GM12878 (cell line): ENCODE measurements around the gene PTPRN2. TPM values are rescaled to one million over a fixed set of nuclear protein-coding genes. Genes with fewer than 3 reads are reported as not detected.

Experiments
- ATAC-seq: fragments of 200-7000 bp; cut with Tn5 transposase; 3 replicates; pipeline ENCODE4 v1.9.1; 2020; ENCODE audit warnings: mild to moderate bottlenecking, moderate library complexity
- BruUV-seq: library from RNA; stranded (reverse); fragments of 400-500 nt; replicated peaks from 2 replicates; lab custom pipeline; 2021; lab: Mats Ljungman, UMichigan
- CTCF ChIA-PET: fragments of 300-600 bp; sonication (Branson Sonifier 250); formaldehyde crosslinking; extraction: SDS; loops from one replicate; lab custom pipeline; 2021; ENCODE audit warnings: inconsistent platforms; lab: Yijun Ruan, JAX
- POLR2A ChIA-PET: fragments of 350-600 bp; formaldehyde crosslinking; extraction: SDS; loops from one replicate; lab custom pipeline; 2021; ENCODE audit warnings: inconsistent platforms; lab: Charles Lee
- RAD21 ChIA-PET: fragments of 300-600 bp; sonication (Branson Sonifier 250); formaldehyde crosslinking; loops from one replicate; lab custom pipeline; 2023; ENCODE audit warnings: antibody characterized with exemption; ENCODE audit not compliant: unreplicated experiment; lab: Charles Lee
- SMC1A ChIA-PET: fragments of 300-600 bp; sonication (Branson Sonifier 250); formaldehyde crosslinking; loops from one replicate; lab custom pipeline; 2023; ENCODE audit not compliant: unreplicated experiment, uncharacterized antibody; lab: Charles Lee
- DNase-seq: peaks from one replicate; pipeline ENCODE4 v3.0.0-alpha.2; 2011; ENCODE audit warnings: low read depth, low spot score
- FAIRE-seq: peaks from 3 replicates; lab custom pipeline; 2011; peaks lifted over from hg19 to GRCh38; lab: Jason Lieb, UNC
- H2AFZ ChIP-seq: 2 replicates; pipeline ENCODE4 v1.6.0; 2011; ENCODE audit warnings: low read depth, low read length, control low read depth; ENCODE audit not compliant: control insufficient read depth
- H3K27ac ChIP-seq: 2 replicates; pipeline ENCODE4 v1.5.1; 2011; ENCODE audit warnings: control low read depth; ENCODE audit not compliant: control insufficient read depth, insufficient read depth
- H3K27me3 ChIP-seq, 2 experiments: replicated peaks in 1 of 2; 2 replicates each; pipeline versions ENCODE4 v1.6.0 to v1.6.1; 2011; ENCODE audit warnings: low read length in 1 of 2; ENCODE audit not compliant: control insufficient read depth in 2 of 2, insufficient read depth in 2 of 2
- H3K36me3 ChIP-seq, 2 experiments: 2 replicates each; pipeline ENCODE4 v1.5.1; 2011; ENCODE audit warnings: low read length in 1 of 2; ENCODE audit not compliant: control insufficient read depth in 2 of 2, insufficient read depth in 2 of 2
- H3K4me1 ChIP-seq: 2 replicates; pipeline ENCODE4 v1.6.1; 2011; ENCODE audit warnings: mild to moderate bottlenecking, low read length, moderate library complexity, mixed read lengths; ENCODE audit not compliant: control insufficient read depth, insufficient read depth
- H3K4me2 ChIP-seq: 2 replicates; pipeline ENCODE4 v1.6.0; 2011; ENCODE audit warnings: control low read depth; ENCODE audit not compliant: control insufficient read depth, insufficient read depth
- H3K4me3 ChIP-seq: fragments of 200-600 bp; sonication (generic); 2 replicates; pipeline ENCODE4 v1.5.1; 2016
- H3K79me2 ChIP-seq: 2 replicates; pipeline ENCODE4 v1.6.0; 2011; ENCODE audit warnings: low read length; ENCODE audit not compliant: control insufficient read depth, insufficient read depth
- H3K9ac ChIP-seq: 2 replicates; pipeline ENCODE4 v1.8.0; 2011; ENCODE audit warnings: low read length, control low read depth, mixed read lengths; ENCODE audit not compliant: control insufficient read depth, insufficient read depth
- H3K9me3 ChIP-seq: replicated peaks from 3 replicates; pipeline ENCODE4 v1.5.1; 2011; ENCODE audit warnings: mild to moderate bottlenecking, low read length; ENCODE audit not compliant: control insufficient read depth, insufficient read depth
- H4K20me1 ChIP-seq: 2 replicates; pipeline ENCODE4 v1.6.0; 2011; ENCODE audit not compliant: control insufficient read depth, insufficient read depth
- BHLHE40 ChIP-seq, 2 experiments: fragments of 450-650 bp in 1 of 2; IDR thresholded peaks; 2 replicates each; pipeline ENCODE4 v1.6.1; 2011 to 2017; ENCODE audit warnings: low read depth in 2 of 2, borderline replicate concordance in 1 of 2, improper control_type of control experiment in 1 of 2, low read length in 1 of 2, mild to moderate bottlenecking in 1 of 2
- CHD1 ChIP-seq: IDR thresholded peaks from 2 replicates; pipeline ENCODE4 v1.6.1; 2012; ENCODE audit warnings: low read depth, low read length, improper control_type of control experiment
- SUPT20H ChIP-seq: IDR thresholded peaks from 2 replicates; pipeline ENCODE4 v1.6.1; 2011; ENCODE audit warnings: low read depth, mild to moderate bottlenecking, low read length, moderate library complexity, borderline replicate concordance; ENCODE audit not compliant: control insufficient read depth
- USF2 ChIP-seq: IDR thresholded peaks from 2 replicates; pipeline ENCODE4 v1.6.1; 2011; ENCODE audit warnings: low read depth, low read length, improper control_type of control experiment, borderline replicate concordance
- WGBS: methylation state at CpG from one replicate; pipeline ENCODE4 v1.1.6; 2016; ENCODE audit warnings: low lambda C conversion rate; ENCODE audit not compliant: insufficient replicate concordance, insufficient coverage; ENCODE audit errors: missing lambda C conversion rate; 5-methylcytosine and 5-hydroxymethylcytosine counted together
- in situ Hi-C: fragments of 300-500 bp; cut with MboI; formaldehyde crosslinking; loops from 9 replicates; pipeline ENCODE4 v1.14.3; 2018; ENCODE audit warnings: mixed read lengths
- intact Hi-C: fragments of 100-400 bp; cut with micrococcal nuclease; formaldehyde crosslinking; loops from one replicate; pipeline ENCODE4 v1.14.2; 2022; ENCODE audit not compliant: unreplicated experiment
- polyA plus RNA-seq, 11 experiments: library from polyadenylated mRNA; depleted of rRNA in 4 of 11; unstranded in 6 of 11; stranded (reverse) in 5 of 11; fragments of >200 nt; fragmentation: Nextera tagmentation in 4 of 11; fragmentation: Illumina TruSeq in 1 of 11; extraction: Ambion mirVana in 4 of 11; extraction: Trizol in 1 of 11; gene quantifications; 1 replicate in 1 of 11; 2 replicates in 10 of 11; pipeline versions ENCODE4 v1.2.1 to v1.2.3, GENCODE V29; 2011 to 2016; ENCODE audit warnings: inconsistent platforms in 2 of 11, missing spikeins in 2 of 11, low read depth in 1 of 11
- total RNA-seq, 4 experiments: library from RNA; depleted of rRNA in 3 of 4; stranded (reverse); fragments of >200 nt in 3 of 4; fragmentation: Illumina TruSeq in 1 of 4; extraction: Trizol in 1 of 4; gene quantifications; 2 replicates each; pipeline versions ENCODE4 v1.2.1 to v1.2.3, GENCODE V29; 2013 to 2021

The PTPRN2 gene
- total and polyA plus RNA-seq, 10 of the 15 experiments (the other 5 are each of a cell fraction or from before 2014, with no cell fraction given): 5.4 TPM; not detected in 9

GRCh38 chr7:157751951-157752673 is 835.5 kb downstream of the PTPRN2 start:
- Histone ChIP-seq H3K4me1 (no peaks in the 10 kb centered on the region), H3K27ac (no peak overlapping the region), H2AFZ (no peak overlapping the region), H3K4me3 (no peak overlapping the region), H3K4me2 (no peak overlapping the region), H3K9me3 (no peaks in the 10 kb centered on the region; the same call in 2 of the 3 replicates), H3K79me2 (no peaks in the 10 kb centered on the region), H3K27me3 (no peaks in the 10 kb centered on the region), H3K36me3 (no peaks in the 10 kb centered on the region), H4K20me1 (no peaks in the 10 kb centered on the region), H3K9ac (no peak overlapping the region)
- ATAC-seq (no peak), FAIRE-seq (no peak), DNase-seq (no peak)
- WGBS: 33% methylated on average over 25 of the region's 27 CpGs
- intact Hi-C loops (no loop called here), in situ Hi-C loops (no loop called here)
- CTCF ChIA-PET: no interaction called here
- no peak for TF ChIP-seq USF2
- POLR2A ChIA-PET: interaction anchor here (0.5 kb wide), 1 partner anchor 1925 kb away, joined by 3 read pairs; no protein-coding TSS in a partner anchor
- RAD21 ChIA-PET: no interaction called here
- SMC1A ChIA-PET: no interaction called here
- no TSS peak for BruUV-seq

- no peak overlapping the region for H2AFZ ChIP-seq
- intact Hi-C loops (no loop called here), in situ Hi-C loops (no loop called here)
- no peaks in the 10 kb centered on the region for H3K79me2 ChIP-seq
- no peaks in the 10 kb centered on the region; the same call in 2 of the 3 replicates for H3K9me3 ChIP-seq
- 72% methylated on average over 21 of the region's 22 CpGs for WGBS
- H4K20me1 ChIP-seq: no peaks in the 10 kb centered on the region
- ChIA-PET SMC1A (no interaction called here), CTCF (no interaction called here), RAD21 (no interaction called here), POLR2A (no interaction called here)
- H3K4me1 ChIP-seq: no peaks in the 10 kb centered on the region
- no peak for ATAC-seq
- no peak overlapping the region for H3K4me2 ChIP-seq
- no peak overlapping the region for H3K9ac ChIP-seq
- no peaks in the 10 kb centered on the region for H3K27me3 ChIP-seq
- H3K27ac ChIP-seq: no peak overlapping the region
- no peak for DNase-seq
- FAIRE-seq: no peak
- no peak for TF ChIP-seq CHD1
- TF ChIP-seq BHLHE40 (IDR thresholded peaks at IDR 0.05; ENCODE audit: borderline replicate concordance in 1 of 2, low read depth in 2 of 2, low read length in 1 of 2): no peak
- no peak for TF ChIP-seq SUPT20H
- H3K4me3 ChIP-seq: no peak overlapping the region
- no peaks in the 10 kb centered on the region for H3K36me3 ChIP-seq
- BruUV-seq: no TSS peak
Measured at GRCh38 chr7:157751406-157751805, 836.2 kb downstream of the PTPRN2 start.
